Fibroblast of peridontal ligament (primary cell): ENCODE results near the gene SELENON.

Experiments used
- DNase-seq: peaks from one replicate; pipeline ENCODE4 v3.0.0-alpha.2; 2010; ENCODE audit errors: extremely low read depth

SELENON gene

GRCh38 chr1:25809283-25809926 is 9.4 kb downstream of the SELENON start:
- no peak for DNase-seq

DNA sequence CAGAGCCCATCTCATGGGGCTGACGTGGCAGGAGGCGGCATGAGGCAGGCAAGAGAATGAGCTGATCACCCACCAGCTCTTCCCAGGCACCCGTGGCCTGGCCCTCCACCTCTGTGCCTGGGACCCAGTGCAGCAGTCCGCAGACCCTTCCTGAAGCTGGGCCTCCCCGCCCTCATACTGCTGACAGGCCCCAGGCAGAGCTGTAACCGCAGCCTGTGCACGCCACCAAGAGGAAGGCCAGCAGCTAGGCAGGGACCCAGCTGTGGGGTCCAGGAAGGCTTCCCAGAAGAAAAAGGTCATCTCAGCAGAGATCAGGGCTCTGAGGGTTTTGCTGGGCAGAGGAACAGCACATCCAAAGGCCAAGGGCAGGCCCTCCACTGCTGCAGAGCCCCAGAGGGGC is 9.9 kb downstream of the SELENON start:
- no peak for DNase-seq

DNA sequence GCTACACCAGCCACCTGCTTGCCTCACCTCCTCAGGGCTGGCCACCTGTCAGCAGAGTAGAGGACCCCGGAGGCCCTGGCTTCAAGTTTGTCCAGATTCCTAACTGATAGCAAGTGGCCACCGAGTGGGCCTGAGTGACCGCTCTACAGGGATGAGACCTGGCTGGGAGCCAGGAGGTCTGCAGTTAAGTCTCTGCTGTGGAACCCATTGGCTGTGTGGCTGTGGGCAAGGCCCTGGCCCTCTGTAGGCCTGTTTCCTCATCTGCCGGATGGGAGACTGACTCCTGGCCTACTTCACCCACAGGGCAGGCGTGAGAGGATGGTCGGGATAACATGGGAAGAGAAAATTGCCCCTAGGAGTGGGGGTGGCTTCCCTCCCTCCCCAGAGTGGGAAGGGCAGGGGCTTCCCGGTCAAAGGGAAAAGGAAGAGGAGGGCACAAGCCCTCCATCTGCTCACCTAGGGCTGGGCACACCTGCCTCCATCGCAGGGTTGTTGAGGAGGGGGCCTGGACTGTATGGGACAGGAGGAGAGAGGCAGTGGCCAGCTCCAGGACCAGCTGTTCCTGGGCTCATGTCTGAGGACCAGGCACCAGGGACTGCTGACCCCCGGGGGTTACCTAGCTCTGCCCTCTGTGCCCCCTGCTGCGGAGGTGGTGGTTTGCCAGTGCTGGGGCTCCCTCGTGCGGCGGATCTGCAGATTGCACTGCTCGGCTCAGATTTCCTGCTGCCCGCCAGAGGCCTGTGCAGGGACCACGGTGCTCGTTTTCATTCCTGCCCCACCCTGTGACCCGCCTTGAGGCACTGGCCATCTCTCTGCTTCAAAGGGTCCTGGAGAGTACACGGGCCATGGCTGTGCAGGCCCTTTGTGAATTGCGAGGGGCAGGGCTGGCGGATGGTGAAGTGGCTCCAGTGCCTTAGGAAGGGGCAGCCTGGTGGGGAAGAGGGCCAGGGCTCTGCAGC is 10.6 kb downstream of the SELENON start:
- peak; percentile 41 for DNase-seq

DNA sequence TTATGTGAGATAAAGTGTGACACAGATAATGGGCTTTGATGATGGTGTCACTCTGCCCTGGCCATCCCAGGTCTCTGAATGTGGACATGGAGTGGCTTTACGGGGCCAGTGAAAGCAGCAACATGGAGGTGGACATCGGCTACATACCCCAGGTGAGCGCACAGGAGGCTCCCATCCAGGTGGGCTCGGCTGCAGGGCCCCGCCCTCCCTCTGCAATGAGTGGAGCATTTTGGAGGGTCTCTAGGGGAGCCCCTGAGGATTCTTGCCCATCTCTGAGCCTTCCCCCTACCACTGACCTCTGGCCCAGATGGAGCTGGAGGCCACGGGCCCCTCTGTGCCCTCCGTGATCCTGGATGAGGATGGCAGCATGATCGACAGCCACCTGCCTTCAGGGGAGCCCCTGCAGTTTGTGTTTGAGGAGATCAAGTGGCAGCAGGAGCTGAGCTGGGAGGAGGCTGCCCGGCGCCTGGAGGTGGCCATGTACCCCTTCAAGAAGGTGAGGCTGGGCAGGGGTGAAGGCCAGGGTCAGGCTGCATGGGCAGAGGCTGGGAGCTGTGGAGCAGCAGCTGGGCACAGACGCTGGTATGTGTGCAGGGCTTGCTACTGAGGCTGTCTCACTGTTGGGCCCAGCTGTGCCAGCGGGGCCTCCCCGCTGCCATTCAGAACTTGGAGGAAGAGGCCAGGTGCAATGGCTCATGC is 11.5 kb downstream of the SELENON start:
- DNase-seq: no peak

- no peak for DNase-seq
These were observed 13.2 kb downstream of the SELENON start for GRCh38 chr1:25813071-25813733.

DNA sequence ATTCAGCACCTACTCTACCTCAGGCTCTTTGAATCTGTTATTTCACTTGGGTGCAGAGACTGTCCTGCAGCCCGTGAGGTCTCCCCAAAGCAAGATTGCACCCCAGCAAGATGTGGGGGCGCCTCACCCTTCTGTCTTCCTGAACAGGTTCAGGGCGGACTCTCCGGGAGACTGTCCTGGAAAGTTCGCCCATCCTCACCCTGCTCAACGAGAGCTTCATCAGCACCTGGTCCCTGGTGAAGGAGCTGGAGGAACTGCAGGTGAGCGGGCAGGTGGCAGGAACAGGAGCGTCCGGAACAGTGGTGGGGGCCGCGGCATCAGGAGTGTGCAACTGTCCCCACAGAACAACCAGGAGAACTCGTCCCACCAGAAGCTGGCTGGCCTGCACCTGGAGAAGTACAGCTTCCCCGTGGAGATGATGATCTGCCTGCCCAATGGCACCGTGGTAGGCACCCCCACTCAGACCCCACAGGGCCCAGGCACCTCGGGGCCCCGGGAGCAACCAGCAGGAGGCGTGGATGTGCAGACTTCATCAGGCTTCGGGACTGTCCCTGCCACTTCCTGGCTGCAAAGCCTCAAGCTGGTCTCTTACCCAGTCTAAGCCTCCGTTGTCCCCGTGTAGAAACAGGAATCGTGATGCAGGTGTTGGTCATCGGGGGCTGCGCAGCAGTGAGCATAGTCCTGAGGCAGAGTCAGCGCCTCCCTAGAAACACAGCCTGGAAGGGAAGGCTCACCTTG is 13.9 kb downstream of the SELENON start:
- no peak for DNase-seq

- DNase-seq: no peak
These were observed 14.6 kb downstream of the SELENON start for GRCh38 chr1:25814549-25815087.

- DNase-seq: no peak
These were observed 15.5 kb downstream of the SELENON start for GRCh38 chr1:25815208-25816111.

GRCh38 chr1:25816112-25816718 is 16.2 kb downstream of the SELENON start:
- DNase-seq: no peak

GRCh38 chr1:25817840-25818501 is 18.0 kb downstream of the SELENON start:
- no peak for DNase-seq

DNA sequence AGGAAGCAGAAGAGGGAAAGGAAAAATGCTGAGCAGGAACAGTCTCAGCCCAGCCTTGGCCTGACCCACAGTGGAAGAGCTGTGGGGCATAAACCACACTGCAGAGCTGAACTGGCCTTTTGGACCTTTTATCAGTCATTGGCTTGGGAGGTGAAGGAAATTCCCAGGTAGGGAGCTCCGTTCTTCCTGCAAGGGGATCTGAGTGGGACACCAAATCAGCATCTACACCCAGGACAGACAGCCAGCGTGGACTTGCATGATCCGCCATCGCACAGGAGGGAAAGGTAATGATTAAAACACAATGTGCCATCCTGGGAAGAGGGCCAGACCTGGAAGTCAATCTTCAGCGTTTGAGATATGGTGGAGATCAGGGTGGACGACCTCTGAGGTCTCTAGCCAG is 18.6 kb downstream of the SELENON start:
- no peak for DNase-seq

DNA sequence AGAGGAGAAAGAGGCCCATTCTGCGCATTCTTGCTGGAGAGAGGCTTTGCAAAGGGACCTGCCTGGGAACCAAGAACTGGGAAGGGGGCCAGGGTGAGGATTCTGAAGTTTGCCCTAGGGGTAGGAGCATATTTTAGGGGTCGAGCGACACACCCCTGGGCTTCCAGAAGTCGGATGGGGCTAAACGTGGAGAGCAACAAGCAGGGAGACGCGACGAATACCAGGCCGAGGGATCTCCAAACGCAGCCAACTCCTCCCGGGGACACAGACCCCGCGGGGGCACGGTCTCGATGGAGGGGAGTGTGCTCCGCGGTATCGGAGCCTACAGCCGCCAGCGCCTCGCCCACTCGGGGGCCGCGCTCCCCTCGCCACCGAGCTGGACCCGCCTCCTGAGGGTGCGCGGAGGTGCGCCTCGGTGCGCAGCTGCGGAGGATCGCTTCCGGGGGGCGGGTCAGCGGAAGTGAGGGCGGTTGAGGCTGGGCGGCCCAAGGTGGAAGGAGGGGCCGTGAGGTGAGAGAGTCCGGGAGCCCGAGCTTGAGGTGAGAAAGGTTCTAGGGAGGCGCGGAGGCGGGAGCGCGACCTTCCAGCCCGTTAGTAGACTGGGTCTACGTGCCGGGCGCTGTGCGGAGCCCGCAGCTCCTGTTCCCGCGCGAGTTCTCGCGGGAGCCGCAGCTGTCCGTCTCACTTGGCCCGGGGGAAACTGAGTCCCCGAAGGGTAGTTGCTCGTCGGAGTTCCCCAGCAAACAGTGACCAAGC is 19.7 kb downstream of the SELENON start, which contains the start of gene MTFR1L:
Gene MTFR1L, plus strand, starts transcription at position 464 of the 756 bp plus-strand sequence. CDS start 3,151 bp downstream, outside the sequence.
- peak; percentile 55 for DNase-seq

DNA sequence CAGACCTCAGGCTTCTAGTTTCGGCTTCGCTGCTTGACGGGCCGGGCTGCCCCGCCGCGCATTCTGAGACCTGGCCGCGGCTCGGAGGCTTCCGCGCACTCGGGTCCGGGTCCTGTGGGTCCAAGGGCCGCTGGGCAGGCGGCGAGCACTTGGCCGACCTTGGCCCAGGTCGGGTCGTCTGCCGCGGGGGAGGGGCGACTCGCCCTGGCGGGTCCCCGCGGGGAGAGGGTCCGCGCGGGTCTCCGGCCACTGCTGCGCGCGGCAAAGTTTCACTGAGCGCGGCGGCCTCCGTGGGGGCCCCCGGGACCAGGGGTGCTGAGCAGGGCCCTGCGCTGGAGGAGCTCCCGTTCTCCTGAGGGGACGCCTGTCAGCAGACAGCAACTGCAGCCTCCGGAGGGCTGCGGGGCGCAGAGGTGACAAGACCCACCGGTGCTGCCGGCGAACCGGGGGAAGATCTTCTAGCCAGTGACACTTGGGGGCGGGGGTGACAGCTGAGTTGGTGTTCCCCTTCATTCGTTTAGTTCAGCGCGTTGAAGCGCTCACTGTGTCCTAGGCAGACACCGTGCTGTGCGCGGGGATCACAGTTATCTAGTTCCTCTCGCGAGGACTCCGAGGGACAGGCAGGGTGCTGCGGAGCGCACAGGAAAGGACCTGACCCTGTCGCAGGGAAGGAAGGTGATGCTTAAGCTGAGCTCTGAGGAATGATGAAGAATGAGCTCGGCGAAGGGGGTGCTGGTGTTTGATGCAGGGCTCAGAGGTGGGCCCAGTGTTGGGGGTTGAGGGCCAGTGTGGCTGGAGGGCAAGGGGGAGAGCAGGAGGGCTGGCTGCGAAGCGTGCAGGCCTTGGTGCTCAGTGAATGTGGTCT is 20.5 kb downstream of the SELENON start:
- peak; percentile 60 for DNase-seq

GRCh38 chr1:25821112-25821476 is 21.1 kb downstream of the SELENON start:
- no peak for DNase-seq

DNA sequence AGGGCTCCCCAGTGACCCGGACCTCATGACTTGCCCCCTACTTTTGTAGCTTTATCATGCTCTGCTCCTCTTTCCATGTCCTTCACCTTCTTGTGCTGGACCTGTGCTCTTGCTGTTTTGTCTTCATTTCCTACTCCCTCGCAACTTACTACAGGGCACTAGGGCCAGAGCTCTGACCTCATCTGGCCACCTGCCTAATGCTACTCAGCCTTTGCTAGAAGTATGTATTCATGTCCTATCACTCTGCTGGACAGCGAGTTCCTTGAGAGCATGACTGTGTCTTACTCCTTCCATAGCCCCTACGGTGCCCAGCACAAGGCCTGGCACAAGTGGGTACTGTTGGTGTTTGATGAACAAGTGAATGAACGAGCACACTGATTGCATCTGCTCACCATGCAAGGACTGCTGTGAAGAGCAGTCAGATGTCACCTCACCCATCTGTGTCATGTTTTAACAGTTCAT is 21.7 kb downstream of the SELENON start:
- DNase-seq: peak; percentile 51

GRCh38 chr1:25825605-25826004 is 25.6 kb downstream of the SELENON start:
- no peak for DNase-seq

DNA sequence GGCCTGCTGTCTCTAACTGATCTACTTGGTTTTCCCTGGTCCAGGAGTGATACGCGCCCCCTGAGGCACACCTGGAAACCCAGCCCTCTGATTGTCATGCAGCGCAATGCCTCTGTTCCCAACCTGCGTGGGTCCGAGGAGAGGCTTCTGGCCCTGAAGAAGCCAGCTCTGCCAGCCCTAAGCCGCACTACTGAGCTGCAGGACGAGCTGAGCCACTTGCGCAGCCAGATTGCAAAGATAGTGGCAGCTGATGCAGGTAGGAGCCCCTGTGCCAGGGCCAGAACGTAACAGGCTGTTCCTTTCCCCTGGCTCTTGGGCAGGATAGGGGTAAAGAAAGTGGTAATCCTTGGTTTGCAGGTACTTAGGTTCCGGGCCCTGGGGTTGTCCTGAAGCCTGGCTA is 26.6 kb downstream of the SELENON start:
- DNase-seq: no peak
